Measurements from ENCODE around the gene MYLK. TPM values are rescaled to one million over a fixed set of nuclear protein-coding genes. Genes with fewer than 3 reads are reported as not detected.

Gene MYLK
- total and polyA plus RNA-seq, 2 of the 4 experiments (the other 2 are of a cell fraction) = 299 to 484 TPM

DNA sequence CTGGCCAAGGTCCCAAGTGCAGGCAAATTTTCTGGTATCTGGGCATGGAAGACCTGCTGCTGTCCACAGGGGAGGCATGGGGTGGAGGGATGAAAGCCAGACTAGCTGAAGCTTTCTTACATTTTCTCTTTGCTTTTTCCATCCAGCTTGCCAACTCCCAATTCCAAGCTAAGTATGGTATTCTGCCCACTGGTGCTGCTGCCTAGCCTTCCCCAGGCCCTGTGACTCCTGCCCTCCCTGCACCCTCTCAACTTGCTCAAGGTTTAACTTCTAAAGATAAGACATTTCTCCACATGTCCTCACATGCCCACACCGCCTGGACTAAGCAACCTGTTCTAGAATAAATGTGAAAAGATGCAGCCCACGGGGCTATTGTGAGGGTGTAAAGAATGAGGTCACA is 239.8 kb downstream of the MYLK start:
- in situ Hi-C loops (cut with MboI; ENCODE audit: low sequenced_read_pairs) = loop anchor here (5.0 kb wide), 1 partner anchor 73 kb away; no protein-coding TSS in a partner anchor
- CTCF ChIA-PET = no interaction called here
- Histone ChIP-seq H2BK120ac (ENCODE audit: low read depth, low read length) (no peak overlapping the region), H2BK20ac (ENCODE audit: low read depth, low read length) (no peak overlapping the region; the same call in 1 of the 2 replicates), H3K4me3 (ENCODE audit: insufficient read depth, low read depth, low read length) (no peak overlapping the region), H3K9me3 (ENCODE audit: control insufficient read depth, insufficient read depth, low read length) (no peaks in the 10 kb centered on the region), H4K20me1 (ENCODE audit: insufficient read depth, low read length) (0 out of 2 replicates have a peak, but pooled peaks cover 6% of the 10 kb centered on the region), H3K56ac (ENCODE audit: extremely low read depth, insufficient read depth, low read length) (no peak overlapping the region), H3K18ac (ENCODE audit: low read depth, low read length) (no peak overlapping the region), H3K4ac (ENCODE audit: low read depth, low read length) (no peak overlapping the region), H2AK5ac (ENCODE audit: low read depth, low read length) (no peak overlapping the region), H3K27ac (ENCODE audit: insufficient read depth, low read length) (no peak overlapping the region), H3K9ac (ENCODE audit: low read depth, low read length) (no peak overlapping the region), H4K8ac (ENCODE audit: low read depth in 2 of 2, low read length in 2 of 2) (no peak overlapping the region), H3K27me3 (ENCODE audit: control insufficient read depth, insufficient read depth, low read length) (no peaks in the 10 kb centered on the region), H3K79me1 (ENCODE audit: low read depth in 1 of 2, low read length in 2 of 2) (peaks cover 0 to 23% of the 10 kb centered on the region in 2 experiments; a peak in 3 of 4 replicates), H3K9me1 (ENCODE audit: insufficient read depth, low read length) (peaks cover 5% of the 10 kb centered on the region; the same call in 1 of the 2 replicates), H3K23ac (ENCODE audit: low read depth, low read length) (no peak overlapping the region), H2AFZ (replicated peaks; ENCODE audit: low read length, poor library complexity) (no peak overlapping the region), H3K4me1 (ENCODE audit: control insufficient read depth, insufficient read depth, low read length) (peaks cover 3% of the 10 kb centered on the region), H4K91ac (ENCODE audit: insufficient read depth, low read depth, low read length) (no peak overlapping the region), H2BK5ac (ENCODE audit: low read depth, low read length, poor library complexity, severe bottlenecking) (no peak overlapping the region), H3K14ac (replicated peaks; ENCODE audit: low read depth, low read length) (no peak overlapping the region), H4K5ac (ENCODE audit: low read depth, low read length) (no peak overlapping the region), H2BK15ac (ENCODE audit: low read depth, low read length) (no peak overlapping the region), H2AK9ac (replicated peaks; ENCODE audit: low read depth, low read length, poor library complexity) (peak overlapping the region; percentile 23), H3K4me2 (ENCODE audit: low read depth, low read length) (no peak overlapping the region), H3K36me3 (ENCODE audit: control insufficient read depth, insufficient read depth, low read length) (peaks cover 74% of the 10 kb centered on the region)
- no peak for DNase-seq
- no peak for ATAC-seq (ENCODE audit: low read depth)
- BruUV-seq (replicated peaks) = no TSS peak
- intact Hi-C loops (cut with micrococcal nuclease) = no loop called here
- dilution Hi-C loops (cut with HindIII; ENCODE audit: low sequenced_read_pairs, unreplicated experiment) = no loop called here
- 100% methylated on average over 1 of the region's 2 CpGs; no CpG with 5 or more reads in 1 of the 2 experiments for WGBS, 2 experiments (ENCODE audit: extremely low coverage in 2 of 2, insufficient read length in 1 of 2)
- POLR2A ChIA-PET (ENCODE audit: unreplicated experiment) = no interaction called here
- TF ChIP-seq, protein P1, sequence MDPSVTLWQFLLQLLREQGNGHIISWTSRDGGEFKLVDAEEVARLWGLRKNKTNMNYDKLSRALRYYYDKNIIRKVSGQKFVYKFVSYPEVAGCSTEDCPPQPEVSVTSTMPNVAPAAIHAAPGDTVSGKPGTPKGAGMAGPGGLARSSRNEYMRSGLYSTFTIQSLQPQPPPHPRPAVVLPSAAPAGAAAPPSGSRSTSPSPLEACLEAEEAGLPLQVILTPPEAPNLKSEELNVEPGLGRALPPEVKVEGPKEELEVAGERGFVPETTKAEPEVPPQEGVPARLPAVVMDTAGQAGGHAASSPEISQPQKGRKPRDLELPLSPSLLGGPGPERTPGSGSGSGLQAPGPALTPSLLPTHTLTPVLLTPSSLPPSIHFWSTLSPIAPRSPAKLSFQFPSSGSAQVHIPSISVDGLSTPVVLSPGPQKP (IDR thresholded peaks at IDR 0.05; ENCODE audit: borderline replicate concordance, low read depth, low read length) = no peak
- TF ChIP-seq, protein P2, sequence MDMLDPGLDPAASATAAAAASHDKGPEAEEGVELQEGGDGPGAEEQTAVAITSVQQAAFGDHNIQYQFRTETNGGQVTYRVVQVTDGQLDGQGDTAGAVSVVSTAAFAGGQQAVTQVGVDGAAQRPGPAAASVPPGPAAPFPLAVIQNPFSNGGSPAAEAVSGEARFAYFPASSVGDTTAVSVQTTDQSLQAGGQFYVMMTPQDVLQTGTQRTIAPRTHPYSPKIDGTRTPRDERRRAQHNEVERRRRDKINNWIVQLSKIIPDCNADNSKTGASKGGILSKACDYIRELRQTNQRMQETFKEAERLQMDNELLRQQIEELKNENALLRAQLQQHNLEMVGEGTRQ (IDR thresholded peaks at IDR 0.05; ENCODE audit: low read depth, low read length) = no peak
- no peak for TF ChIP-seq RAD21 (IDR thresholded peaks at IDR 0.05; ENCODE audit: low read length)
- TF ChIP-seq CEBPB (IDR thresholded peaks at IDR 0.05; ENCODE audit: low read depth, low read length) = no peak
- TF ChIP-seq SMC3 (IDR thresholded peaks at IDR 0.05; ENCODE audit: low read depth, low read length) = no peak
- no peak for TF ChIP-seq MAFK (IDR thresholded peaks at IDR 0.05; ENCODE audit: low read depth, low read length)
- TF ChIP-seq BHLHE40 (IDR thresholded peaks at IDR 0.05; ENCODE audit: low read depth, low read length) = no peak
- no peak for TF ChIP-seq FOS (IDR thresholded peaks at IDR 0.05; ENCODE audit: low read depth, low read length)
- no peak for TF ChIP-seq NFE2L2 (IDR thresholded peaks at IDR 0.05; ENCODE audit: low read depth, low read length)

All from IMR-90 (cell line).